HG02623 (cell line): ENCODE data around the gene HSD17B3.
"Not testable (repeated sequence)": the region's sequence is repeated elsewhere in the genome, so short reads cannot be mapped to it uniquely, and the experiment has no call there.

ENCODE experiments used
- ATAC-seq: cut with Tn5 transposase; IDR thresholded peaks from one replicate; pipeline ENCODE4 v1.9.1; 2021; ENCODE audit warnings: moderate library complexity; ENCODE audit not compliant: unreplicated experiment

The HSD17B3 gene

DNA sequence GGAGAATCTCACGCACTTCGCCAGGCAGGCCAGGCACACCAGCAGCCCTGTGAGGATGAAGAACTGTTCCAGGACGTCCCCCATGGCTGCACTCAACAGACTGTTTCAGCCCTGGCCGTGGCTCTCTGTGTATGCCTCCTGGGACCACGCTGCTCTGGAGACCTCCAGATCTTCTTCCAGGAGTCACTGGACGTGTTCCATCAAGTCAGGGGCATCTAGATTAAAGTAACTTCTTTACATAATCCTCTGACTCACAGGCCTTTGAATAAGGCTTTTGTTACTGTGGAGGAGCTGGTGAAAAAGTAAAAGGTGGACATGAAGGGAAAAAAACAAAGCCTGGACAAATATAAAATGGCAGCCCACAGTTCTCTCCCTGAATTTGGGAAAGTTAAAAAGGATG lies at the start of gene HSD17B3:
Gene HSD17B3, minus strand, starts transcription at position 156 of the 400 bp plus-strand sequence. Its CDS starts 72 bp downstream, at position 84.
- ATAC-seq, result no peak

DNA sequence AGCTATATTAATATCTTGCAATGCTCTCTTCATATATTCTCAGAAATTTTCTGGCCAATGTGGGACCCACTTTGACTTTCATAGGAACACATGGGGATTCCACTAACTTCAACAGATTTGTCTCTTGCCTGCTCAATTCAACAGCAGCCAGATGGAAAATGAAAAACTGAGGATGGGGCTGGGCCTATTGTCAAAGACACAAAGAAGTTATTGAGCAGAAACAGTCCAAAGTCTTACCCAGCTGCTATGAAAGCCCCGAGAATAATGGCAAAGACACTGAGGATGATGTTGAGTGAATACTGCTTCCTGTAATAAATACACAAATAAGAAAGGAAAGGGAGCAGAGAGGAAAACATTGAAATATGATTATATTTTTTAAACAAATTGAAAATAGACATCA lies 48.9 kb upstream of the HSD17B3 start:
- ATAC-seq, result no peak

- no peak for ATAC-seq
These were observed 46.3 kb upstream of the HSD17B3 start for GRCh38 chr9:96348261-96348660.

DNA sequence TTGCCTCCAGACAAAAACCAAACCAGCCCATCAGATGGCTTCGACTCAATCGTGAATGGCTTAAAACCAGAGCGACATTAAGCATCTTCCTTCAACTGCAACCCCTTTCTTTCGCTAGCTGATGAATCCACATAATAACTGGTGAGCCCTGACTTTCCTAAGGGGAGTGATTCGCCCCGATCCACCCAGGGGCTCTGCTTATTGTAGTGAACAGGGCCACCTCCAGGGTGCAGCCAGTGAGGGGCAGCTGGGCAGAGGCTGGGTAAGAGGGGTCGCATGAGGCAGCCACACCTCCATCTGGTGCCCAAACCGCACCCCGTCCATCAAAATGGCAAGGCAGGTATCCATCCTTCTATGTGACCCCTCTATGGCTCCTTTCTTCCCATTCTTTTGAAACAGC lies 43.6 kb upstream of the HSD17B3 start:
- no peak for ATAC-seq

GRCh38 chr9:96344458-96345180 lies 42.6 kb upstream of the HSD17B3 start:
- ATAC-seq, result no peak

- no peak for ATAC-seq
These were observed 41.8 kb upstream of the HSD17B3 start for GRCh38 chr9:96343515-96344360.

DNA sequence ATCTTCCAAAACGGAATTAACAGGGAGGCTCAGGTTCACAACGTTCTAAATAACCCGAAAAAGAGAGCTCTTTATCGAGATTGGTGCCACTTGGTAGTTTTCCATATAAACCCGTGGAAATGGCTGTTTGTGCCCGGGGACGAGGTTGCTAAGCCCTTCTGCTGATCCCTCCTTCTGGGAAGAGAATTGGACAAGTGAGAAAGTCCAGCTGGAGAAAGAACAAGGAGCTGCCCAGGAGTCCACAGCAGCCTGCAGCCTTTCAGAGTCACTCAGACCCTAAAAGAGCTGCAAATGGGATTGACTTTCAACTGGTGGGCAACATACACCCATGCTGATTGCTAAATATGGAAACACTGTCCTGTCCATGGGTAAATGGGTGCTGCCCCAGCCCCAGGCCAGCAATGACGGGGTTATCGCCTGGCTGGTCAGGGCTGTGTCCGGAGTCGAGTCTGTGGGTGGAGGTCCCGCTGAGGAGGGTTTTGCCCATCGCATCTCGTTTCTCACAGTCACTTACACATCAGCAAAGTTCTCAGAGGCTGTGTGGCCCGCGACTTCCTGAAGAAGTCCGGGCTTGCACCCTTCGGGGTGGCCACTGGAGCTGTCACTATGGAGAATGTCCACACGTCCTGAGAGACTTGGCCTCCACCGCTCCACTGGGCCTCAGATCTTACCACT lies 40.7 kb upstream of the HSD17B3 start:
- no peak for ATAC-seq

- no peak for ATAC-seq
These were observed 38.7 kb upstream of the HSD17B3 start for GRCh38 chr9:96340707-96341106.

DNA sequence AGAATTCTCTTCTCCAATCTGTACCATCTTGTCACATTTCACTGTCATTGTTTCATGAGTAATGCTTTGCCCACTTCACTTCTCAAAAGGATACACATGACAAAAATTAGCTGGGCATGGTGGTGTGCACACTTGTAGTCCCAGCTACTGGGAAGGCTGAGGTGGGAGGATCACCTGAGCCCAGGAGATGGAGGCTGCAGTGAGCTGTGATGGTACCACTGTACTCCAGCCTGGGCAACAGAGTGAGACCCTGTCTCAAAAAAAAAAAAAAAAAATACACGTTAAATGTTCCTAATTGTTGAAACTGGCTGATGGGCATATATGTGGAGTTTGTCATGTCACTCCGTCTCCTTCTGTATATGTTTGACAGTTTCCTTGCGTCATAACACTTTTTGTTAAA lies 36.3 kb upstream of the HSD17B3 start:
- no peak for ATAC-seq

GRCh38 chr9:96333958-96334357 lies 32.0 kb upstream of the HSD17B3 start:
- no peak for ATAC-seq

DNA sequence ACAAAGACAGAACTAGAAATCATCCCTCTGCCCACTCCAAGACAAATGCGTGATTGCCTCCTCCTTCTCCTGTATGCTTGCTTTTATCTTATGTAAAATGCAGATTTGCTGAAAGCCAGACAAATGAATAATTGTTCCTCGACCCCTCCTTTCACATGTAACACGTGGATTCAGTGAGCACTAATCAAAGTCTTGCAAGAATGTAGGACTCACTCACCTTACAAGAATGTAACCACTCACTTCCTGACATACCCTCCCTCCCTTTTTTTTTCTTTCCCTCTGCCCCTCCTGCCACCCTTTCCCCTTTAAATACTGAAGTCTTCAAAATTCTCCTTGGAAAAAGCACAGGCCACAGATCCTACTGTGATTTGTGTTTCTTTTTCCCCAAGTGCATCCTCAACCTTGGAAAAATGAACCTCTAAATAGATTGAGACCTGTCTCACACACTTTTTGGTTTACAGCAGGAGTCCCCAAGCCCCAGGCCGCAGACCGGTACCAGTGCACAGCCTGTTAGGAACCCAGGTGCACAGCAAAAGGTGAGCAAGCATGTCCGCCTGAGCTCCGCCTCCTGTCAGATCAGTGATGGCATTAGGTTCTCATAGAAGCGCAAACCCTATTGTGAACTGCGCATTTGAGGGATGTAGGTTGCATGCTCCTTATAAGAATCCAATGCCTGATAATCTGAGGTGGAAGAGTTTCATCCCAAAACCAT lies 29.4 kb upstream of the HSD17B3 start:
- no peak for ATAC-seq

DNA sequence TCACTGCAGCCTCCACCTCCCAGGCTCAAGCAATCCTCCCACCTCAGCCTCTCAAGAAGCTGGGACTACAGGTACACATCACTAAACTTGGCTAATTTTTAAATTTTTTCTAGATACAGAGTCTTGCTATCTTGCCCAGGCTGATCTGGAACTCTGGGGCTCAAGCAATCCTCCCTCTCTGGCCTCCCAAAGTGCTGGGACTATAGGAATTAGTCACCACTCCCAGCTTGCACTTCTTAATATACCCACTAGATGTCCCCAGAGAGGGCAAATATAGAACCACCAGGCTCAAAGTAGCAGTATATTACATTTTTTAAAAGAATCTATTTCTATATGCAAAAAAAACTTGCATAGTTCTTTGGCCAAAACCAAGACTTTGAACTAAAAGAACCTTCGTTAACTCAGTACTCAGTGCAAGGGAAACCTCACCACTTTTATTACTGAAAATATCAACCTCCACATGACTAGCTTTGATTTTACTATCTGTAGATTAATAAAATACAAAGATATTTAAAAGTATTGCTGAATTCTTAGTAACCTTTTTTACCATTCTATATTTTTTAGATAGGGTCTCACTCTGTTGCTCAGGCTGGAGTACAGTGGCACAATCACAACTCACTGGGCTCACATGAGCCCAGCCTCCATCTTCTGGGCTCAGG lies 25.8 kb upstream of the HSD17B3 start:
- ATAC-seq, result no peak

DNA sequence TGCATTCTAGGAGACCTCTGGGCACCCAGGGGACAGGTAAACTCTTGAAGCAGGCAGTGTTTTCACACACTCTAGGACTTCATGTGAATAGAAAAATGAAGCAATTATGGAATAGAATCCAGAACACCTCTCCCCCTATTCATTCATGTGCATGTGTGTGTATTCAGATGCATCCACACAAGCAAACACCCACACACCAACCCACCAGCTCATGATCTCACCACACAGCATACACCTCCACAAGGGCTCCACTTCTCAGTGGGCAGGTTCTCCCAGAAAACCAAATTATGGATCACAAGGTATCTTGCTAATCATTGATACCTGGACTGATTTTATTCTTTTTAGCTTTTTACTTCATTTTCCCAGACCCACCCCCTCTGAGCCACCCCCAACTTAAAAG lies 21.2 kb upstream of the HSD17B3 start:
- ATAC-seq, result no peak

- ATAC-seq, result not testable (repeated sequence)
These were observed 20.8 kb upstream of the HSD17B3 start for GRCh38 chr9:96322736-96323135.

DNA sequence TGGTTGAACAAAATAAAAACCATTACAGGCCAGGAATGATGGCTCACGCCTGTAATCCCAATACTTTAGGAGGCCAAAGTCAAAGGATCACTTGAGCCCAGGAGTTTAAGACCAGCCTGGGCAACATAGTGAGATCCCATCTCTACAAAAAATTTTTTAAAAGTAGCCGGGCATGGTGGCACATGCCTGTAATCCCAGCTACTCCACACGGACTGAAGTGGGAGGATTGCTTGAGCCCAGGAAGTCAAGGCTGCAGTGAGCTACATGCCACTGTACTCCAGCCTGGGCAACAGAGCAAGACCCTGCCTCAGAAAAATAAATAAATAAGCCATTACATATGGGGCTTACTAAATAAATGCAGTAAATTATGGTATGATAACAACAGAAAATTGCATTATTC lies 20.2 kb upstream of the HSD17B3 start:
- not testable (repeated sequence) for ATAC-seq

GRCh38 chr9:96321515-96321914 lies 19.5 kb upstream of the HSD17B3 start:
- ATAC-seq, result no peak

GRCh38 chr9:96320749-96321280 lies 18.8 kb upstream of the HSD17B3 start:
- no peak for ATAC-seq

GRCh38 chr9:96318921-96319565 lies 17.1 kb upstream of the HSD17B3 start:
- ATAC-seq, result no peak

GRCh38 chr9:96317335-96317980 lies 15.5 kb upstream of the HSD17B3 start:
- ATAC-seq, result no peak
